Gastroesophageal sphincter (tissue), 4 donors: ENCODE results near the gene FOXF1. TPM values are rescaled to one million over a fixed set of nuclear protein-coding genes. Genes with fewer than 3 reads are reported as not detected.

ENCODE experiments used
- ATAC-seq: fragments of 150-250 bp; one replicate; pipeline ENCODE4 v1.9.1; 2016; ENCODE audit warnings: mild to moderate bottlenecking, moderate library complexity
- H3K27ac ChIP-seq, 4 donors: fragments of 200-600 bp; sonication (generic) in 3 of 4; 1 replicate in 3 of 4; 2 replicates in 1 of 4; pipeline ENCODE4 v1.5.1; 2016 to 2019
- H3K27me3 ChIP-seq: fragments of 200-600 bp; sonication (generic); one replicate; pipeline ENCODE4 v1.5.1; 2019
- H3K36me3 ChIP-seq, 2 donors: fragments of 200-600 bp; sonication (generic); one replicate each; pipeline ENCODE4 v1.5.1; 2019; ENCODE audit warnings: control low read depth in 1 of 2
- H3K4me1 ChIP-seq, 3 donors: fragments of 200-600 bp; sonication (generic); 1 replicate in 2 of 3; 2 replicates in 1 of 3; pipeline ENCODE4 v1.5.1; 2016 to 2019; ENCODE audit warnings: control low read depth in 2 of 3
- H3K4me3 ChIP-seq, 2 donors: fragments of 200-600 bp; sonication (generic); one replicate each; pipeline ENCODE4 v1.5.1; 2019; ENCODE audit warnings: mild to moderate bottlenecking in 1 of 2, moderate library complexity in 1 of 2
- H3K9me3 ChIP-seq, 3 donors: fragments of 200-600 bp; sonication (generic); one replicate each; pipeline ENCODE4 v1.5.1; 2017 to 2019; ENCODE audit warnings: control low read depth in 2 of 3
- CTCF ChIP-seq, 4 experiments: fragments of 200-600 bp in 2 of 4; fragments of 450-650 bp in 2 of 4; sonication (generic) in 1 of 4; IDR thresholded peaks; one replicate each; pipeline ENCODE4 v1.5.1; 2017 to 2019; ENCODE audit warnings: antibody characterized with exemption in 4 of 4, mild to moderate bottlenecking in 2 of 4, moderate library complexity in 2 of 4
- EP300 ChIP-seq: sonication (generic); formaldehyde crosslinking; IDR thresholded peaks from one replicate; pipeline ENCODE4 v1.6.1; 2017; ENCODE audit warnings: antibody characterized with exemption, mild to moderate bottlenecking
- POLR2A ChIP-seq, 2 donors: fragments of 450-650 bp; IDR thresholded peaks; one replicate each; pipeline ENCODE4 v1.6.1; 2017; ENCODE audit warnings: antibody characterized with exemption in 2 of 2, mild to moderate bottlenecking in 2 of 2, moderate library complexity in 1 of 2
- POLR2AphosphoS5 ChIP-seq: sonication (generic); formaldehyde crosslinking; IDR thresholded peaks from one replicate; pipeline ENCODE4 v1.6.1; 2017; ENCODE audit warnings: antibody characterized with exemption
- WGBS, 2 donors: methylation state at CpG; one replicate each; pipeline ENCODE4 v1.1.5; 2018; ENCODE audit warnings: low coverage in 1 of 2; 5-methylcytosine and 5-hydroxymethylcytosine counted together
- total RNA-seq, 4 donors: library from RNA; depleted of rRNA; stranded (reverse); fragments of >200 nt; gene quantifications; one replicate each; pipeline ENCODE4 v1.1.0, GENCODE V29; 2016

FOXF1 gene
- total RNA-seq, 4 donors from 2014 or later, result 39.7 to 81.1 (median 59.3) TPM

GRCh38 chr16:86533767-86534351 lies 23.5 kb downstream of the FOXF1 start:
- Histone ChIP-seq H3K27ac (no peak overlapping the region), H3K4me3 (no peak overlapping the region), H3K9me3 (no peaks in the 10 kb centered on the region), H3K4me1 (peaks cover 0 to 18% (median 0%) of the 10 kb centered on the region in 3 donors), H3K36me3 (peaks cover 0 to 58% of the 10 kb centered on the region in 2 donors), H3K27me3 (no peaks in the 10 kb centered on the region)
- WGBS, 2 donors, result 94 to 95% methylated on average over 3 of the region's 8 CpGs
- no peak for ATAC-seq
- TF ChIP-seq EP300 (no peak), POLR2A (IDR thresholded peaks at IDR 0.05) (no peak), CTCF (IDR thresholded peaks at IDR 0.05) (no peak)

GRCh38 chr16:86534779-86535615 lies 24.7 kb downstream of the FOXF1 start:
- Histone ChIP-seq H3K4me3 (no peak overlapping the region), H3K36me3 (peaks cover 0 to 70% of the 10 kb centered on the region in 2 donors), H3K27me3 (no peaks in the 10 kb centered on the region), H3K9me3 (no peaks in the 10 kb centered on the region), H3K4me1 (peaks cover 0 to 18% (median 0%) of the 10 kb centered on the region in 3 donors), H3K27ac (no peak overlapping the region)
- no peak for ATAC-seq
- WGBS, 2 donors, result 78 to 84% methylated on average over 12 to 16 of the region's 18 CpGs
- TF ChIP-seq POLR2A (IDR thresholded peaks at IDR 0.05) (no peak), CTCF (IDR thresholded peaks at IDR 0.05) (no peak)

GRCh38 chr16:86536621-86537020 lies 26.3 kb downstream of the FOXF1 start:
- WGBS, 2 donors, result 93 to 97% methylated on average over 12 to 14 of the region's 17 CpGs
- Histone ChIP-seq H3K27ac (no peak overlapping the region), H3K27me3 (no peaks in the 10 kb centered on the region), H3K9me3 (no peaks in the 10 kb centered on the region), H3K4me1 (peaks cover 0 to 3% (median 0%) of the 10 kb centered on the region in 3 donors), H3K36me3 (peaks cover 0 to 83% of the 10 kb centered on the region in 2 donors), H3K4me3 (no peak overlapping the region)
- TF ChIP-seq EP300, result no peak
- no peak for TF ChIP-seq POLR2A (IDR thresholded peaks at IDR 0.05)
- TF ChIP-seq CTCF (IDR thresholded peaks at IDR 0.05), result no peak
- no peak for TF ChIP-seq POLR2AphosphoS5
- no peak for ATAC-seq

GRCh38 chr16:86537486-86537885 lies 27.2 kb downstream of the FOXF1 start:
- Histone ChIP-seq H3K27me3 (no peaks in the 10 kb centered on the region), H3K4me1 (no peaks in the 10 kb centered on the region), H3K27ac (no peak overlapping the region), H3K36me3 (peaks cover 0 to 83% of the 10 kb centered on the region in 2 donors), H3K4me3 (no peak overlapping the region), H3K9me3 (no peaks in the 10 kb centered on the region)
- WGBS, 2 donors, result 78 to 100% methylated on average over 1 of the region's 4 CpGs
- no peak for ATAC-seq
- TF ChIP-seq CTCF (IDR thresholded peaks at IDR 0.05) (no peak), POLR2A (IDR thresholded peaks at IDR 0.05) (no peak), POLR2AphosphoS5 (no peak), EP300 (no peak)
